ENCODE data around the gene EDNRA. TPM values are rescaled to one million over a fixed set of nuclear protein-coding genes. Genes with fewer than 3 reads are reported as not detected.

Gene EDNRA
- total and polyA plus RNA-seq, 2 of the 8 experiments (the other 6 are each of a cell fraction or from before 2014, with no cell fraction given) = 1.7 to 3.3 TPM

DNA sequence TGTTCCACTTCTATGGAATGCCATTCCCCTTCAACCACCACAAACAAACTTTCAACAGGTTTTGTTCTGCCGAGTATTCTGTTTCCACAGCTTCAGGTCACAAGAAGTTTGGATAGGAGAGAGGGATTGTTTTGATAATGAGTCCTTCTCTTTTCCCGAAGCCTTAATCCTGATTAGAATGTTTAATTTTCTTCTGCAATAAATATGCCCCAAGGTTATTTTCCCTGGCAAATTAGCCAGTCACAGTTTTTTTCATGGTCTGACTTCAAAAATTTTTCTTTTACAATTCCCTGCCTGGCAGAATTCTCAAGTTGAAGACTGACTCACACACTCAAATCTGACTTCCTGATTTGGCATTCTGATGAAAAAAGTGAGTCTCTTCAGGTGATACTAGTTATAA, 33.1 kb upstream of the EDNRA start:
- Histone ChIP-seq H3K4me3 (ENCODE audit: extremely low read depth in 1 of 4, insufficient read depth in 2 of 4, low read depth in 3 of 4, low read length in 4 of 4) (no peak overlapping the region), H4K20me1 (replicated peaks in 1 of 2; ENCODE audit: control insufficient read depth in 1 of 2, insufficient read depth in 2 of 2, low read length in 2 of 2) (no peaks in the 10 kb centered on the region), H2BK120ac (replicated peaks; ENCODE audit: low read depth, low read length) (no peak overlapping the region), H2AK5ac (ENCODE audit: low read depth, low read length) (no peak overlapping the region), H3K23me2 (ENCODE audit: low read depth, low read length) (no peaks in the 10 kb centered on the region), H2BK5ac (ENCODE audit: low read depth, low read length) (no peak overlapping the region), H3K9ac (replicated peaks in 1 of 4; ENCODE audit: extremely low read depth in 1 of 4, low read depth in 3 of 4, low read length in 3 of 4) (no peak overlapping the region), H2BK12ac (ENCODE audit: low read depth, low read length) (no peak overlapping the region), H4K91ac (replicated peaks; ENCODE audit: insufficient read length, low read length) (no peak overlapping the region), H3K79me2 (ENCODE audit: control insufficient read depth in 1 of 2, insufficient read depth in 2 of 2, low read length in 2 of 2) (no peaks in the 10 kb centered on the region), H2BK20ac (ENCODE audit: low read length) (no peak overlapping the region), H3K36me3 (ENCODE audit: control insufficient read depth in 2 of 4, insufficient read depth in 4 of 4, low read length in 3 of 4) (no peaks in the 10 kb centered on the region), H3K56ac (replicated peaks; ENCODE audit: insufficient read length, low read depth, low read length) (no peak overlapping the region), H3K4me2 (ENCODE audit: insufficient read depth in 1 of 2, low read depth in 2 of 2, low read length in 2 of 2) (no peak overlapping the region), H4K8ac (ENCODE audit: extremely low read depth, insufficient read depth, low read length) (no peak overlapping the region), H3K27me3 (replicated peaks in 1 of 4; ENCODE audit: control insufficient read depth in 3 of 4, extremely low read depth in 1 of 4, insufficient read depth in 3 of 4, low read length in 3 of 4) (no peaks in the 10 kb centered on the region), H3K9me3 (ENCODE audit: insufficient read depth in 2 of 2, low read depth in 1 of 2, low read length in 1 of 2) (no peaks in the 10 kb centered on the region), H2AFZ (ENCODE audit: low read length) (no peak overlapping the region), H3K14ac (ENCODE audit: insufficient read length) (no peak overlapping the region), H3K4ac (replicated peaks; ENCODE audit: insufficient read length, low read depth, low read length) (no peak overlapping the region), H2BK15ac (ENCODE audit: low read length) (no peak overlapping the region), H3K18ac (ENCODE audit: extremely low read depth, low read length) (no peak overlapping the region), H3K79me1 (ENCODE audit: low read depth, low read length) (no peaks in the 10 kb centered on the region), H4K5ac (ENCODE audit: insufficient read length, low read depth, low read length) (no peak overlapping the region), H3K23ac (ENCODE audit: insufficient read length) (no peak overlapping the region), H3K27ac (ENCODE audit: low read depth, low read length) (no peak overlapping the region), H3K4me1 (replicated peaks in 1 of 4; ENCODE audit: control insufficient read depth in 3 of 4, insufficient read depth in 4 of 4, low read length in 3 of 4) (no peaks in the 10 kb centered on the region)
- DNase-seq (ENCODE audit: low read depth in 1 of 2, low spot score in 2 of 2) = no peak
- FAIRE-seq = no peak
- ChIA-PET CTCF (ENCODE audit: partially characterized antibody) (interaction anchor here (0.9 kb wide), 1 partner anchor 71 kb away, joined by 3 read pairs; no protein-coding TSS in a partner anchor), POLR2A (ENCODE audit: partially characterized antibody) (no interaction called here)
- no peak for TF ChIP-seq ZNF274 (IDR thresholded peaks at IDR 0.05; ENCODE audit: borderline replicate concordance, extremely low read depth, low read length)
- TF ChIP-seq NANOG (IDR thresholded peaks at IDR 0.05; ENCODE audit: insufficient read depth, low read depth, low read length, poor library complexity, severe bottlenecking) = no peak
- no peak for TF ChIP-seq NRF1 (IDR thresholded peaks at IDR 0.05; ENCODE audit: low read depth, low read length)
- TF ChIP-seq ASH2L (IDR thresholded peaks at IDR 0.05; ENCODE audit: low read length) = no peak
- TF ChIP-seq SRF (IDR thresholded peaks at IDR 0.05; ENCODE audit: low read depth, low read length) = no peak
- no peak for TF ChIP-seq YY1 (IDR thresholded peaks at IDR 0.05; ENCODE audit: low read depth, low read length)
- no peak for TF ChIP-seq RXRA (IDR thresholded peaks at IDR 0.05; ENCODE audit: insufficient read depth, low read depth, low read length)
- no peak for TF ChIP-seq RAD21 (IDR thresholded peaks at IDR 0.05 in 1 of 2, conservative IDR thresholded peaks at IDR 0.05 in 1 of 2; ENCODE audit: low read depth in 2 of 2, low read length in 2 of 2)
- TF ChIP-seq GABPA (IDR thresholded peaks at IDR 0.05; ENCODE audit: borderline replicate concordance, insufficient read depth, low read length) = no peak
- 76% methylated on average over 2 of the region's 2 CpGs; no CpG with 5 or more reads in 1 of the 2 experiments for WGBS, 2 experiments (ENCODE audit: extremely low coverage in 1 of 2, insufficient coverage in 1 of 2, insufficient read length in 1 of 2, insufficient replicate concordance in 2 of 2, low coverage in 1 of 2, low lambda C conversion rate in 2 of 2, missing lambda C conversion rate in 1 of 2)

All from H1 (cell line).